Osteoblast (primary cell): Measurements from ENCODE around the gene SZT2. TPM values are rescaled to one million over a fixed set of nuclear protein-coding genes. Genes with fewer than 3 reads are reported as not detected.

Experiments used
- DNase-seq: peaks from one replicate; pipeline ENCODE4 v3.0.0; 2011; ENCODE audit warnings: low spot score, mixed read lengths; ENCODE audit not compliant: insufficient read length; ENCODE audit errors: missing footprints
- H2AFZ ChIP-seq: 2 replicates; pipeline ENCODE4 v1.6.0; 2011; ENCODE audit warnings: mild to moderate bottlenecking, low read length
- H3K27ac ChIP-seq: 2 replicates; pipeline ENCODE4 v1.5.1; 2011; ENCODE audit warnings: mild to moderate bottlenecking, low read depth, low read length, moderate library complexity
- H3K27me3 ChIP-seq: 2 replicates; pipeline ENCODE4 v1.6.0; 2012; ENCODE audit warnings: mild to moderate bottlenecking, control low read depth, inconsistent platforms, low read length, moderate library complexity; ENCODE audit not compliant: insufficient read depth
- H3K36me3 ChIP-seq: 2 replicates; pipeline ENCODE4 v1.5.1; 2011; ENCODE audit warnings: mild to moderate bottlenecking, low read length, control low read depth, moderate library complexity; ENCODE audit not compliant: insufficient read depth
- H3K4me1 ChIP-seq: 2 replicates; pipeline ENCODE4 v1.5.1; 2011; ENCODE audit warnings: mild to moderate bottlenecking, low read length, control low read depth, moderate library complexity; ENCODE audit not compliant: insufficient read depth
- H3K4me2 ChIP-seq: 2 replicates; pipeline ENCODE4 v1.6.0; 2011; ENCODE audit warnings: mild to moderate bottlenecking, low read length; ENCODE audit not compliant: insufficient read depth
- H3K4me3 ChIP-seq: fragments of 200-600 bp; sonication (generic); 3 replicates; pipeline ENCODE4 v1.5.1; 2012; ENCODE audit warnings: mild to moderate bottlenecking, low read length, inconsistent platforms; ENCODE audit not compliant: insufficient read depth
- H3K79me2 ChIP-seq: 2 replicates; pipeline ENCODE4 v1.6.0; 2012; ENCODE audit warnings: mild to moderate bottlenecking, low read length, control low read depth, inconsistent platforms; ENCODE audit not compliant: insufficient read depth
- H3K9me3 ChIP-seq: 2 replicates; pipeline ENCODE4 v1.5.1; 2011; ENCODE audit warnings: low read depth, low read length, control low read depth
- H4K20me1 ChIP-seq: 2 replicates; pipeline ENCODE4 v1.6.0; 2012; ENCODE audit warnings: mild to moderate bottlenecking, low read length, control low read depth; ENCODE audit not compliant: insufficient read depth
- CTCF ChIP-seq: IDR thresholded peaks from 2 replicates; pipeline ENCODE4 v1.5.1; 2011; ENCODE audit warnings: mild to moderate bottlenecking, low read depth, low read length, moderate library complexity; ENCODE audit errors: extremely low read depth
- total RNA-seq: library from RNA; depleted of rRNA; stranded (reverse); fragments of >200 nt; gene quantifications from 2 replicates; pipeline ENCODE4 v1.2.3, GENCODE V29; 2012

SZT2 gene
- total RNA-seq, 1 donor = 42.0 TPM

DNA sequence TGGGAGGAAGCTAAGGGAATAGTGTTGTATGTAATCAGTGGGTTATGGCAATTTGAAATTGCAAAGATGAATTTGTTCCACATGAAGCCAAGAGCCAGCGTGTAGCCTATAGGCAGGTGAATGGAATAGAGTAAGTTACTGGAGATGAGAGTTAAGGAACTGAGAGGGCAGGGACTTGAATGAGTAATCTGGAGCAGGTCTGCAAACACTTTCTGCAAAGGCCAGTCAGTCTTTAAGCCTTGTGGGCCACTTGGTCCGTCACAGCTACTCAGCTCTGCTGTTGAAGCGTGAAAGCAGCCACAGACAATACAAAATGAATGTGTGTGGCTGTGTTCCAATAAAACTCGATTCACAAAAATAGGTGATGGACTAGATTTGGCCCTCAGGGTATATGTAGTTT lies 29.2 kb downstream of the SZT2 start:
- no peaks in the 10 kb centered on the region for H3K79me2 ChIP-seq
- H2AFZ ChIP-seq = no peak overlapping the region
- H4K20me1 ChIP-seq = no peaks in the 10 kb centered on the region
- no peaks in the 10 kb centered on the region for H3K9me3 ChIP-seq
- H3K4me2 ChIP-seq = no peak overlapping the region
- H3K27ac ChIP-seq = no peak overlapping the region
- no peak for DNase-seq
- H3K36me3 ChIP-seq = peaks cover 76% of the 10 kb centered on the region
- no peaks in the 10 kb centered on the region for H3K4me1 ChIP-seq
- no peaks in the 10 kb centered on the region for H3K27me3 ChIP-seq
- no peak for TF ChIP-seq CTCF
- no peak overlapping the region for H3K4me3 ChIP-seq

GRCh38 chr1:43419627-43420425 lies 30.1 kb downstream of the SZT2 start:
- no peaks in the 10 kb centered on the region for H4K20me1 ChIP-seq
- TF ChIP-seq CTCF = no peak
- no peak overlapping the region for H3K4me2 ChIP-seq
- H3K27me3 ChIP-seq = no peaks in the 10 kb centered on the region
- H3K9me3 ChIP-seq = no peaks in the 10 kb centered on the region
- H3K4me1 ChIP-seq = no peaks in the 10 kb centered on the region
- no peak overlapping the region for H2AFZ ChIP-seq
- no peak overlapping the region for H3K4me3 ChIP-seq
- H3K27ac ChIP-seq = no peak overlapping the region
- H3K36me3 ChIP-seq = peaks cover 82% of the 10 kb centered on the region
- H3K79me2 ChIP-seq = no peaks in the 10 kb centered on the region
- peak; percentile 31 for DNase-seq

DNA sequence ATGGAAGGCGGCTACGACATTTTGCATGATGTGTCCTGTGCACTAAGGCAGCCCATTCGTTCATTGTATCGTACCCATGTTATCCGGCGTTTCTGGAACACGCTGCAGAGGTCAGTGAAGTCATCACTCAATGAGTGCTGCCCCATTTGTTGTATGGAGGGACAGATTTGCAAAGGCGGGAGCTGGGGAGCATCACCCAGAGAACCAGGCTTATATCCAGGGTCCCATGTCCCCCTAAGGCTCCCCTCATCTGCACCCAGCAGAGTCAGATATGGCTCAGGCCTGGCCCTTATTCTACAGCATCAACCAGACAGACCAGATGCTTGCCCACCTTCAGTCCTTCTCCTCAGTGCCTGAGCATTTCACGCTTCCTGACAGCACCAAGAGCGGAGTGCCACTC lies 31.2 kb downstream of the SZT2 start:
- TF ChIP-seq CTCF = no peak
- Histone ChIP-seq H3K4me2 (no peak overlapping the region), H3K27me3 (no peaks in the 10 kb centered on the region), H3K4me3 (no peak overlapping the region), H3K79me2 (no peaks in the 10 kb centered on the region), H3K36me3 (peaks cover 82% of the 10 kb centered on the region), H3K9me3 (no peaks in the 10 kb centered on the region), H3K27ac (no peak overlapping the region), H3K4me1 (no peaks in the 10 kb centered on the region), H4K20me1 (peaks cover 4% of the 10 kb centered on the region), H2AFZ (no peak overlapping the region)
- DNase-seq = peak; percentile 66

- TF ChIP-seq CTCF = no peak
- peaks cover 87% of the 10 kb centered on the region for H3K36me3 ChIP-seq
Measured at GRCh38 chr1:43421396-43421795, 31.7 kb downstream of the SZT2 start.

More at GRCh38 chr1:43421396-43421795, 31.7 kb downstream of the SZT2 start:
- H3K4me2 ChIP-seq = no peak overlapping the region
- H3K4me3 ChIP-seq = no peak overlapping the region
- H3K27ac ChIP-seq = no peak overlapping the region
- H3K27me3 ChIP-seq = no peaks in the 10 kb centered on the region
- H4K20me1 ChIP-seq = peaks cover 4% of the 10 kb centered on the region
- H3K79me2 ChIP-seq = no peaks in the 10 kb centered on the region
- peak; percentile 4 for DNase-seq
- H3K4me1 ChIP-seq = no peaks in the 10 kb centered on the region
- no peaks in the 10 kb centered on the region for H3K9me3 ChIP-seq
- H2AFZ ChIP-seq = no peak overlapping the region
